IMR-90 (cell line): ENCODE data around the gene PAXIP1. TPM values are rescaled to one million over a fixed set of nuclear protein-coding genes. Genes with fewer than 3 reads are reported as not detected.

Experiments used
- ATAC-seq: fragments of 200-7000 bp; cut with Tn5 transposase; 2 replicates; pipeline ENCODE4 v1.9.1; 2020; ENCODE audit warnings: low read depth, mild to moderate bottlenecking, moderate library complexity
- BruUV-seq: library from RNA; stranded (reverse); fragments of 400-500 nt; replicated peaks from 2 replicates; lab custom pipeline; 2021; lab: Mats Ljungman, UMichigan
- CTCF ChIA-PET: fragments of 300-600 bp; formaldehyde crosslinking; extraction: SDS; loops from one replicate; lab custom pipeline; 2021; ENCODE audit warnings: antibody characterized with exemption; lab: Yijun Ruan, JAX
- POLR2A ChIA-PET: fragments of 300-600 bp; sonication (Branson Sonifier 250); formaldehyde crosslinking; loops from one replicate; lab custom pipeline; 2022; ENCODE audit warnings: antibody characterized with exemption; ENCODE audit not compliant: unreplicated experiment; lab: Charles Lee
- DNase-seq: peaks from one replicate; pipeline ENCODE4 v3.0.0; 2013
- H2AFZ ChIP-seq: replicated peaks from 2 replicates; pipeline ENCODE3; 2013; ENCODE audit warnings: low read length, mild to moderate bottlenecking; ENCODE audit not compliant: poor library complexity
- H2AK5ac ChIP-seq: 2 replicates; pipeline ENCODE4 v1.6.1; 2013; ENCODE audit warnings: low read depth, low read length, inconsistent platforms
- H2AK9ac ChIP-seq: replicated peaks from 2 replicates; pipeline ENCODE3; 2013; ENCODE audit warnings: mild to moderate bottlenecking, low read depth, low read length, moderate library complexity; ENCODE audit not compliant: poor library complexity
- H2BK120ac ChIP-seq: 2 replicates; pipeline ENCODE4 v1.6.1; 2013; ENCODE audit warnings: low read depth, low read length, inconsistent platforms
- H2BK15ac ChIP-seq: 3 replicates; pipeline ENCODE4 v1.6.1; 2013; ENCODE audit warnings: low read depth, low read length, inconsistent platforms
- H2BK20ac ChIP-seq: 2 replicates; pipeline ENCODE4 v1.6.1; 2013; ENCODE audit warnings: low read depth, mild to moderate bottlenecking, inconsistent platforms, low read length, moderate library complexity
- H2BK5ac ChIP-seq: 2 replicates; pipeline ENCODE4 v1.6.1; 2013; ENCODE audit warnings: mild to moderate bottlenecking, low read depth, low read length, inconsistent platforms; ENCODE audit not compliant: poor library complexity, severe bottlenecking
- H3K14ac ChIP-seq: replicated peaks from 2 replicates; pipeline ENCODE4 v1.6.1; 2013; ENCODE audit warnings: low read depth, low read length, inconsistent platforms
- H3K18ac ChIP-seq: 2 replicates; pipeline ENCODE4 v1.6.1; 2013; ENCODE audit warnings: low read depth, low read length, control low read depth
- H3K23ac ChIP-seq: 2 replicates; pipeline ENCODE4 v1.6.1; 2013; ENCODE audit warnings: low read depth, low read length, inconsistent platforms
- H3K27ac ChIP-seq: 2 replicates; pipeline ENCODE4 v1.5.1; 2013; ENCODE audit warnings: mild to moderate bottlenecking, control low read depth, low read length; ENCODE audit not compliant: insufficient read depth
- H3K27me3 ChIP-seq: 2 replicates; pipeline ENCODE4 v1.6.1; 2013; ENCODE audit warnings: low read length; ENCODE audit not compliant: control insufficient read depth, insufficient read depth
- H3K36me3 ChIP-seq: 2 replicates; pipeline ENCODE4 v1.6.1; 2013; ENCODE audit warnings: low read length, mixed read lengths; ENCODE audit not compliant: control insufficient read depth, insufficient read depth
- H3K4ac ChIP-seq: 2 replicates; pipeline ENCODE4 v1.6.1; 2013; ENCODE audit warnings: low read depth, low read length, inconsistent platforms
- H3K4me1 ChIP-seq: 2 replicates; pipeline ENCODE4 v1.6.1; 2013; ENCODE audit warnings: low read length, mixed read lengths; ENCODE audit not compliant: control insufficient read depth, insufficient read depth
- H3K4me2 ChIP-seq: 2 replicates; pipeline ENCODE4 v1.6.1; 2013; ENCODE audit warnings: low read depth, mild to moderate bottlenecking, control low read depth, low read length, moderate library complexity
- H3K4me3 ChIP-seq: 2 replicates; pipeline ENCODE4 v1.5.1; 2013; ENCODE audit warnings: low read depth, mild to moderate bottlenecking, control low read depth, low read length, moderate library complexity; ENCODE audit not compliant: insufficient read depth
- H3K56ac ChIP-seq: 2 replicates; pipeline ENCODE4 v1.6.1; 2013; ENCODE audit warnings: low read length, inconsistent platforms; ENCODE audit not compliant: insufficient read depth; ENCODE audit errors: extremely low read depth
- H3K79me1 ChIP-seq, 2 experiments: 2 replicates each; pipeline ENCODE4 v1.6.1; 2013; ENCODE audit warnings: low read length in 2 of 2, inconsistent platforms in 1 of 2, low read depth in 1 of 2
- H3K9ac ChIP-seq: 2 replicates; pipeline ENCODE4 v1.6.1; 2013; ENCODE audit warnings: low read depth, low read length, control low read depth
- H3K9me1 ChIP-seq: 2 replicates; pipeline ENCODE4 v1.6.1; 2013; ENCODE audit warnings: low read length, inconsistent platforms; ENCODE audit not compliant: insufficient read depth
- H3K9me3 ChIP-seq: 2 replicates; pipeline ENCODE4 v1.6.1; 2013; ENCODE audit warnings: low read length; ENCODE audit not compliant: control insufficient read depth, insufficient read depth
- H4K20me1 ChIP-seq: 2 replicates; pipeline ENCODE4 v1.6.1; 2013; ENCODE audit warnings: low read length, inconsistent platforms; ENCODE audit not compliant: insufficient read depth
- H4K5ac ChIP-seq: 2 replicates; pipeline ENCODE4 v1.6.1; 2013; ENCODE audit warnings: mild to moderate bottlenecking, low read depth, low read length, control low read depth
- H4K8ac ChIP-seq, 2 experiments: 2 replicates each; pipeline ENCODE4 v1.6.1; 2013; ENCODE audit warnings: low read depth in 2 of 2, low read length in 2 of 2, control low read depth in 1 of 2, inconsistent platforms in 1 of 2
- H4K91ac ChIP-seq: 2 replicates; pipeline ENCODE4 v1.6.1; 2013; ENCODE audit warnings: low read depth, low read length, inconsistent platforms; ENCODE audit not compliant: insufficient read depth
- BHLHE40 ChIP-seq: fragments of 150-350 bp; IDR thresholded peaks from 2 replicates; pipeline ENCODE4 v1.6.1; 2016; ENCODE audit warnings: mild to moderate bottlenecking, low read depth, low read length
- CEBPB ChIP-seq: IDR thresholded peaks from 2 replicates; pipeline ENCODE4 v1.6.1; 2012; ENCODE audit warnings: low read depth, low read length, improper control_type of control experiment
- FOS ChIP-seq: fragments of 150-350 bp; IDR thresholded peaks from 2 replicates; pipeline ENCODE4 v1.6.1; 2016; ENCODE audit warnings: low read depth, low read length
- MAFK ChIP-seq: IDR thresholded peaks from 2 replicates; pipeline ENCODE4 v1.6.1; 2012; ENCODE audit warnings: low read depth, low read length, improper control_type of control experiment
- MAZ ChIP-seq: IDR thresholded peaks from 2 replicates; pipeline ENCODE4 v1.6.1; 2012; ENCODE audit warnings: low read depth, mild to moderate bottlenecking, low read length, improper control_type of control experiment, moderate library complexity, borderline replicate concordance
- MXI1 ChIP-seq: IDR thresholded peaks from 2 replicates; pipeline ENCODE4 v1.6.1; 2012; ENCODE audit warnings: low read depth, mild to moderate bottlenecking, low read length, moderate library complexity, borderline replicate concordance
- NFE2L2 ChIP-seq: fragments of 150-350 bp; IDR thresholded peaks from 2 replicates; pipeline ENCODE4 v1.6.1; 2016; ENCODE audit warnings: low read depth, mild to moderate bottlenecking, low read length
- RAD21 ChIP-seq: IDR thresholded peaks from 2 replicates; pipeline ENCODE4 v1.6.1; 2012; ENCODE audit warnings: low read length, improper control_type of control experiment
- RFX5 ChIP-seq: IDR thresholded peaks from 2 replicates; pipeline ENCODE4 v1.8.0; 2012; ENCODE audit warnings: low read depth, mild to moderate bottlenecking, low read length, moderate library complexity
- SMC3 ChIP-seq: fragments of 150-350 bp; IDR thresholded peaks from 2 replicates; pipeline ENCODE4 v1.6.1; 2016; ENCODE audit warnings: low read depth, mild to moderate bottlenecking, antibody characterized with exemption, low read length, moderate library complexity
- WGBS, 2 experiments: methylation state at CpG; one replicate each; pipeline versions ENCODE4 v1.1.5 to v1.1.7; 2013; ENCODE audit warnings: missing lambda C conversion rate in 2 of 2; ENCODE audit not compliant: insufficient read length in 1 of 2; ENCODE audit errors: extremely low coverage in 2 of 2; 5-methylcytosine and 5-hydroxymethylcytosine counted together
- dilution Hi-C: fragments of 300-500 bp; cut with HindIII; formaldehyde crosslinking; loops from one replicate; pipeline ENCODE4 v1.14.3; 2018; ENCODE audit warnings: low sequenced_read_pairs; ENCODE audit not compliant: unreplicated experiment
- in situ Hi-C: fragments of 300-500 bp; cut with MboI; formaldehyde crosslinking; loops from 3 replicates; pipeline ENCODE4 v1.14.3; 2019; ENCODE audit warnings: low sequenced_read_pairs, inconsistent platforms, mixed read lengths
- intact Hi-C: fragments of 100-400 bp; cut with micrococcal nuclease; formaldehyde crosslinking; loops from 2 replicates; pipeline ENCODE4 v1.10.0; 2022
- polyA plus RNA-seq, 3 experiments: library from polyadenylated mRNA; depleted of rRNA; stranded (reverse); fragments of >200 nt; gene quantifications; 2 replicates each; pipeline ENCODE4 v1.2.3, GENCODE V29; 2012; ENCODE audit warnings: low replicate concordance in 1 of 3
- total RNA-seq: library from RNA; depleted of rRNA; stranded (reverse); fragments of >200 nt; gene quantifications from 2 replicates; pipeline ENCODE4 v1.2.3, GENCODE V29; 2012
- TF ChIP-seq, protein P1 (sequence below): fragments of 150-350 bp; IDR thresholded peaks from 2 replicates; pipeline ENCODE4 v1.6.1; 2017; ENCODE audit warnings: mild to moderate bottlenecking, antibody characterized with exemption, low read length, low read depth
- TF ChIP-seq, protein P2 (sequence below): conservative IDR thresholded peaks from 2 replicates; pipeline ENCODE4 v1.5.1; 2012; ENCODE audit warnings: mild to moderate bottlenecking, low read depth, low read length, improper control_type of control experiment

PAXIP1 gene
- total and polyA plus RNA-seq, 2 of the 4 experiments (the other 2 are of a cell fraction), result 7.3 to 8.7 TPM

DNA sequence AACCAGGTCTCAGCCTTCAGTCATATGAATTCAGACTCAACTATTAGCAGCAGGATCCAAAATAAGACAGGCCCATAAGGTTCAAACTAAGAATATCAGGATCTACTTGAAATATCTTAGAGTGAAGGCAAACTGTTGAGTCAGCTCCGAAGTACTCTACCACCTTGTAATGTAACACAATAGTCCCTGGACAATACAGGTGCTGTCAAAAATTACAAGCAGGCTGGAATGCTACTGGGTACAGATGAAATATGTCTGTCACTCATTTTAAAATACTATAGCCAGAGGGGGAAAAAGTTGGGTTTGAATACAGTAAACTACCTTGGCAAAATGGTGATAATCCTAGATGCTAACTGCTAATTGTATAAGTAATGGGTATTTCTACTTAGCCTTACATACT, 6.8 kb downstream of the PAXIP1 start:
- ChIA-PET CTCF (no interaction called here), POLR2A (no interaction called here)
- peaks cover 15 to 29% of the 10 kb centered on the region in 2 experiments for H3K79me1 ChIP-seq
- no peaks in the 10 kb centered on the region for H4K20me1 ChIP-seq
- H3K27ac ChIP-seq, result no peak overlapping the region
- no peak overlapping the region for H2BK120ac ChIP-seq
- dilution Hi-C loops (no loop called here), intact Hi-C loops (no loop called here), in situ Hi-C loops (no loop called here)
- no peak overlapping the region for H4K8ac ChIP-seq
- no peak overlapping the region for H2BK15ac ChIP-seq
- no peak for TF ChIP-seq NFE2L2
- TF ChIP-seq MXI1, result no peak
- no peak for TF ChIP-seq RFX5
- TF ChIP-seq SMC3, result no peak
- no peak for TF ChIP-seq CEBPB
- TF ChIP-seq MAFK, result no peak
- no peak for TF ChIP-seq BHLHE40
- TF ChIP-seq FOS, result no peak
- TF ChIP-seq, protein P1, sequence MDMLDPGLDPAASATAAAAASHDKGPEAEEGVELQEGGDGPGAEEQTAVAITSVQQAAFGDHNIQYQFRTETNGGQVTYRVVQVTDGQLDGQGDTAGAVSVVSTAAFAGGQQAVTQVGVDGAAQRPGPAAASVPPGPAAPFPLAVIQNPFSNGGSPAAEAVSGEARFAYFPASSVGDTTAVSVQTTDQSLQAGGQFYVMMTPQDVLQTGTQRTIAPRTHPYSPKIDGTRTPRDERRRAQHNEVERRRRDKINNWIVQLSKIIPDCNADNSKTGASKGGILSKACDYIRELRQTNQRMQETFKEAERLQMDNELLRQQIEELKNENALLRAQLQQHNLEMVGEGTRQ, result no peak
- TF ChIP-seq MAZ, result no peak
- TF ChIP-seq, protein P2, sequence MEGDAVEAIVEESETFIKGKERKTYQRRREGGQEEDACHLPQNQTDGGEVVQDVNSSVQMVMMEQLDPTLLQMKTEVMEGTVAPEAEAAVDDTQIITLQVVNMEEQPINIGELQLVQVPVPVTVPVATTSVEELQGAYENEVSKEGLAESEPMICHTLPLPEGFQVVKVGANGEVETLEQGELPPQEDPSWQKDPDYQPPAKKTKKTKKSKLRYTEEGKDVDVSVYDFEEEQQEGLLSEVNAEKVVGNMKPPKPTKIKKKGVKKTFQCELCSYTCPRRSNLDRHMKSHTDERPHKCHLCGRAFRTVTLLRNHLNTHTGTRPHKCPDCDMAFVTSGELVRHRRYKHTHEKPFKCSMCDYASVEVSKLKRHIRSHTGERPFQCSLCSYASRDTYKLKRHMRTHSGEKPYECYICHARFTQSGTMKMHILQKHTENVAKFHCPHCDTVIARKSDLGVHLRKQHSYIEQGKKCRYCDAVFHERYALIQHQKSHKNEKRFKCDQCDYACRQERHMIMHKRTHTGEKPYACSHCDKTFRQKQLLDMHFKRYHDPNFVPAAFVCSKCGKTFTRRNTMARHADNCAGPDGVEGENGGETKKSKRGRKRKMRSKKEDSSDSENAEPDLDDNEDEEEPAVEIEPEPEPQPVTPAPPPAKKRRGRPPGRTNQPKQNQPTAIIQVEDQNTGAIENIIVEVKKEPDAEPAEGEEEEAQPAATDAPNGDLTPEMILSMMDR, result no peak
- TF ChIP-seq RAD21, result no peak
- DNase-seq (no peak), ATAC-seq (no peak)
- no peaks in the 10 kb centered on the region for H3K9me3 ChIP-seq
- H3K9ac ChIP-seq, result no peak overlapping the region
- H4K91ac ChIP-seq, result no peak overlapping the region
- no peak overlapping the region for H3K56ac ChIP-seq
- BruUV-seq, result no TSS peak
- no peak overlapping the region for H3K18ac ChIP-seq
- H2AFZ ChIP-seq, result no peak overlapping the region
- no CpG with 5 or more reads among the region's 1 CpG for WGBS, 2 experiments
- no peak overlapping the region for H2BK5ac ChIP-seq
- no peak overlapping the region for H2AK5ac ChIP-seq
- H3K4ac ChIP-seq, result no peak overlapping the region
- H3K4me3 ChIP-seq, result no peak overlapping the region
- H3K36me3 ChIP-seq, result peaks cover 17% of the 10 kb centered on the region
- H2AK9ac ChIP-seq, result no peak overlapping the region
- H3K9me1 ChIP-seq, result peaks cover 12% of the 10 kb centered on the region; the same call in 1 of the 2 replicates
- H2BK20ac ChIP-seq, result no peak overlapping the region
- H3K14ac ChIP-seq, result no peak overlapping the region
- H3K4me2 ChIP-seq, result no peak overlapping the region
- H3K23ac ChIP-seq, result no peak overlapping the region
- no peak overlapping the region for H4K5ac ChIP-seq
- no peaks in the 10 kb centered on the region for H3K27me3 ChIP-seq
- no peaks in the 10 kb centered on the region for H3K4me1 ChIP-seq
